SU-DHL-6 (cell line): Measurements from ENCODE around the gene TXNRD1.

ENCODE experiments used
- H2AFZ ChIP-seq: fragments of 200-600 bp; sonication (generic); 2 replicates; pipeline ENCODE4 v1.6.1; 2014; ENCODE audit warnings: low read depth, mild to moderate bottlenecking, moderate library complexity, mixed read lengths, antibody characterized with exemption, low read length; ENCODE audit not compliant: severe bottlenecking
- H3F3A ChIP-seq: fragments of 200-600 bp; shearing (Covaris generic); 2 replicates; pipeline ENCODE4 v1.6.0; 2016; ENCODE audit warnings: antibody characterized with exemption, mild to moderate bottlenecking; ENCODE audit not compliant: insufficient read depth
- H3K27ac ChIP-seq: fragments of 200-600 bp; sonication (generic); 2 replicates; pipeline ENCODE4 v1.5.1; 2016; ENCODE audit warnings: low read depth, mild to moderate bottlenecking, low read length, moderate library complexity, mixed read lengths
- H3K27me3 ChIP-seq: fragments of 200-600 bp; sonication (generic), shearing (Covaris generic); 2 replicates; pipeline ENCODE4 v1.6.0; 2014; ENCODE audit warnings: mild to moderate bottlenecking, low read length
- H3K36me3 ChIP-seq: fragments of 200-600 bp; sonication (generic); 2 replicates; pipeline ENCODE4 v1.6.1; 2014; ENCODE audit warnings: mild to moderate bottlenecking, low read length, mixed read lengths
- H3K4me2 ChIP-seq: fragments of 300-600, 200-600 bp; shearing (Covaris generic), sonication (generic); 2 replicates; pipeline ENCODE4 v1.6.0; 2014; ENCODE audit warnings: low read length, low read depth, mild to moderate bottlenecking; ENCODE audit not compliant: poor library complexity, severe bottlenecking
- H3K4me3 ChIP-seq: fragments of 200-600 bp; sonication (generic); 2 replicates; pipeline ENCODE4 v1.5.1; 2014; ENCODE audit warnings: antibody characterized with exemption, low read length, mild to moderate bottlenecking, mixed read lengths; ENCODE audit not compliant: insufficient read depth, poor library complexity, severe bottlenecking
- H3K79me2 ChIP-seq: fragments of 200-600 bp; sonication (generic); 2 replicates; pipeline ENCODE4 v1.6.1; 2014; ENCODE audit warnings: mild to moderate bottlenecking, low read length, moderate library complexity; ENCODE audit not compliant: insufficient read depth
- H3K9ac ChIP-seq: fragments of 200-600 bp; sonication (generic); 2 replicates; pipeline ENCODE4 v1.7.0; 2014; ENCODE audit warnings: mild to moderate bottlenecking, low read length
- H3K9me2 ChIP-seq: fragments of 200-600 bp; sonication (generic); replicated peaks from 2 replicates; pipeline ENCODE4 v1.6.1; 2014; ENCODE audit warnings: low read length; ENCODE audit not compliant: insufficient read depth
- H3K9me3 ChIP-seq: fragments of 200-600 bp; sonication (generic); 2 replicates; pipeline ENCODE4 v1.6.1; 2014; ENCODE audit warnings: low read length, mixed read lengths; ENCODE audit not compliant: insufficient read depth
- H4K20me1 ChIP-seq: fragments of 200-600 bp; sonication (generic); 2 replicates; pipeline ENCODE4 v1.6.1; 2014; ENCODE audit warnings: low read depth, mild to moderate bottlenecking, antibody characterized with exemption, low read length, moderate library complexity, mixed read lengths
- CTCF ChIP-seq: fragments of 200-600 bp; sonication (generic); IDR thresholded peaks from one replicate; pipeline ENCODE4 v1.5.1; 2017; ENCODE audit warnings: antibody characterized with exemption, mild to moderate bottlenecking, low read length, moderate library complexity; ENCODE audit not compliant: insufficient read depth, poor library complexity, severe bottlenecking
- EZH2phosphoT487 ChIP-seq: fragments of 200-600 bp; sonication (generic), shearing (Covaris generic); conservative IDR thresholded peaks from 2 replicates; pipeline ENCODE4 v1.6.1; 2018; ENCODE audit warnings: mild to moderate bottlenecking, antibody characterized with exemption, low read length, moderate library complexity, mixed read lengths

Gene TXNRD1

DNA sequence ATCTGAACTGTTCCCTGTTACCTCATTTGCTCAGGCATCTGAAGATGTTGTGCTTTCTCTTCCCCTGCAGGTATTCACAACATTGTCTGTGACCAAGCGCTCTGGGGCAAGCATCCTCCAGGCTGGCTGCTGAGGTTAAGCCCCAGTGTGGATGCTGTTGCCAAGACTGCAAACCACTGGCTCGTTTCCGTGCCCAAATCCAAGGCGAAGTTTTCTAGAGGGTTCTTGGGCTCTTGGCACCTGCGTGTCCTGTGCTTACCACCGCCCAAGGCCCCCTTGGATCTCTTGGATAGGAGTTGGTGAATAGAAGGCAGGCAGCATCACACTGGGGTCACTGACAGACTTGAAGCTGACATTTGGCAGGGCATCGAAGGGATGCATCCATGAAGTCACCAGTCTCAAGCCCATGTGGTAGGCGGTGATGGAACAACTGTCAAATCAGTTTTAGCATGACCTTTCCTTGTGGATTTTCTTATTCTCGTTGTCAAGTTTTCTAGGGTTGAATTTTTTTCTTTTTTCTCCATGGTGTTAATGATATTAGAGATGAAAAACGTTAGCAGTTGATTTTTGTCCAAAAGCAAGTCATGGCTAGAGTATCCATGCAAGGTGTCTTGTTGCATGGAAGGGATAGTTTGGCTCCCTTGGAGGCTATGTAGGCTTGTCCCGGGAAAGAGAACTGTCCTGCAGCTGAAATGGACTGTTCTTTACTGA is 132.9 kb downstream of the TXNRD1 start:
- Histone ChIP-seq H2AFZ (no peak overlapping the region), H3K4me2 (no peak overlapping the region), H3K79me2 (no peaks in the 10 kb centered on the region; the same call in 1 of the 2 replicates), H3K27me3 (no peaks in the 10 kb centered on the region), H3K4me3 (no peak overlapping the region), H3K36me3 (peaks cover 25% of the 10 kb centered on the region; the same call in 1 of the 2 replicates), H4K20me1 (no peaks in the 10 kb centered on the region; the same call in 1 of the 2 replicates), H3F3A (no peaks in the 10 kb centered on the region), H3K27ac (no peak overlapping the region), H3K9me2 (no peaks in the 10 kb centered on the region), H3K9me3 (no peaks in the 10 kb centered on the region), H3K9ac (no peak overlapping the region)
- TF ChIP-seq EZH2phosphoT487: no peak
- TF ChIP-seq CTCF: no peak

GRCh38 chr12:104348994-104349494 is 133.5 kb downstream of the TXNRD1 start:
- Histone ChIP-seq H3K9me3 (no peaks in the 10 kb centered on the region), H3K27ac (no peak overlapping the region), H3K27me3 (no peaks in the 10 kb centered on the region), H3K36me3 (peaks cover 25% of the 10 kb centered on the region; the same call in 1 of the 2 replicates), H3K9me2 (no peaks in the 10 kb centered on the region), H3F3A (no peaks in the 10 kb centered on the region), H3K4me3 (no peak overlapping the region), H3K9ac (no peak overlapping the region), H3K4me2 (no peak overlapping the region), H3K79me2 (no peaks in the 10 kb centered on the region; the same call in 1 of the 2 replicates), H4K20me1 (no peaks in the 10 kb centered on the region; the same call in 1 of the 2 replicates), H2AFZ (no peak overlapping the region)
- TF ChIP-seq CTCF (no peak), EZH2phosphoT487 (no peak)

- Histone ChIP-seq H3F3A (no peaks in the 10 kb centered on the region), H3K27me3 (no peaks in the 10 kb centered on the region), H2AFZ (no peak overlapping the region), H3K9me2 (no peaks in the 10 kb centered on the region), H3K4me3 (no peak overlapping the region), H3K79me2 (no peaks in the 10 kb centered on the region), H3K9me3 (no peaks in the 10 kb centered on the region), H3K4me2 (no peak overlapping the region), H3K27ac (no peak overlapping the region), H4K20me1 (no peaks in the 10 kb centered on the region; the same call in 1 of the 2 replicates), H3K9ac (no peak overlapping the region), H3K36me3 (peaks cover 25% of the 10 kb centered on the region; the same call in 1 of the 2 replicates)
- TF ChIP-seq EZH2phosphoT487 (no peak), CTCF (no peak)
Measured at GRCh38 chr12:104350211-104351056, 134.9 kb downstream of the TXNRD1 start.
